Measurements from ENCODE around the gene RIMOC1.
"Not testable (repeated sequence)": the region's sequence is repeated elsewhere in the genome, so short reads cannot be mapped to it uniquely, and the experiment has no call there.

RIMOC1 gene

DNA sequence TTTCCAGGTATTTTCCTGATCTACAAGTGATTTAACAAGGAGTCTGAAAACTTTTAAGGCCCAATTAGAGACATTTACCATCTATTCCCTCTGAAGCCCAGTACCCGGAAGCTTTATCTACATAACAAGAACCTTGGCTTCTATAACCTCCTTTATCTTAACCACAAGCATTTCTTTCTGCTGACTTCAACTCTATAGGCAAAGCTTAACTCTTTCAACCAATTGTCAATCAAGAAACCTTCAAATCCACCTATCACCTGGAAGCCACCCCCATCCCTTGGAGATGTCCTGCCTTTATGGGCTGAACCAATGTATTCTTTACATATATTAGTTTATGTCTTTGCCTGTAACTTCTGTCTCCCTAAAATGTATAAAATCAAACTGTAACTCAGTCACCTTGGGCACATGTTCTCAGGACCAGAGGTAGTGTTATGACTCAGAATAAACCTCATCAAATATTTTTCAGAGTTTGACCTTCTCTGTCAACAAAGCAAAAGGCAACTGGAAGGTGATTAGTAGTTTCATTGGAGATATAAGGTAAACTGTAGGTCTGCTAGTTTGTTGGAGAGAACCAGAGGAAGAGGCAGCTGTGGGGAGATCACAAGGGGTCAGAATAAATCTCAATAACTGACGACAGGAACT lies 13.0 kb upstream of the RIMOC1 start:
- DNase-seq (ENCODE audit: low read depth) = no peak

DNA sequence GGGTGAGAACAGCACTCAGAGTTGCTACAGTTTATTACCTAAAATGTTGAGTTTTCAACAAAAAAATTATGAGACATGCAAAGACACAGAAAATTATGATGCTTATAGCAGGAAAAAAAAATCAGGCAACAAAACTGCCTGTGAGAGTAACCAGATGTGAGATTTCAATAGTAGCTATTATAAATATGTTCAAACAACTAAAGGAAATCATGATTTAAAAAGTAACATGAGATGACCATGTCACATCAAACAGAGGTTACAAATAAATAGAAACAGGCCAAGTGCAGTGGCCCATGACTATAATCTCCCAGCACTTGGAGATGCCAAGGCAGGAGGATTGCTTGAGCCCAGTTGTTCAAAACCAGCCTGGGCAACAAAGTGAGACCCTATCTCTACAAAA lies 12.1 kb upstream of the RIMOC1 start:
- DNase-seq (ENCODE audit: low read depth) = no peak

DNA sequence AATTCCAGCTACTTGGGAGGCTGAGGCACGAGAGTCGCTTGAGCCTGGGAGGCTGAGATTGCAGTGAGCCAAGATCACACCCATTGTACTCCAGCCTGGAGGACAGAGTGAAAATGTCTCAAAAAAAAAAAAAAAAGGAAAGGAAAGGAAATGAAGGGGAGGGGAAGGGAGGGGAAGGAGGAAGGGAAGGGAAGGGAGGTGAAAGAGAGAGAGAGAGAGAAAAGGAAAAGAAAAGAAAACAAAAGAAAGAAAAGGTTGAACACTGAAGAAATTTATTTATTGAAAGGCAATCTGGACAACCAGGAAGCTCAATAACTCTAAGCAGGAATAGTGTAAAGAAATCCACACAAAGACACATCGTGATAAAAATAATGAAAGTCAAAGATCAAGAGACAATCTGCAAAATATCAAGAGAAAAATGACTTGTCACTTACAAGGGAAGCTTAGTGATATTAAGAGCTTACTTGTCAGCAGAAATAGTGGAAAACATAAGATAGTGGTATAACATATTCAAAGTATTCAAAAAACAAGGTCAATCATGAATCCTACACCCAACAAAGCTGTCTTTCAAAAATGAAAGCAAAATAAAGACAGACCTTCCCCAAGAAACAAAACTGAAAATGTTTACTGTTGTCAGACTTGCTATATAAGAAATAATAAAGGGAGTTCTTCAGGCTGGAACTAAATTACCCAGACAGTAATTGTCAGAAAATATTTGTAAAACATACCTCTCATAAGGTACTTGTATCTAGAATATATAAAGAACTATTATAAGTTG lies 10.9 kb upstream of the RIMOC1 start:
- no peak for DNase-seq (ENCODE audit: low read depth)

DNA sequence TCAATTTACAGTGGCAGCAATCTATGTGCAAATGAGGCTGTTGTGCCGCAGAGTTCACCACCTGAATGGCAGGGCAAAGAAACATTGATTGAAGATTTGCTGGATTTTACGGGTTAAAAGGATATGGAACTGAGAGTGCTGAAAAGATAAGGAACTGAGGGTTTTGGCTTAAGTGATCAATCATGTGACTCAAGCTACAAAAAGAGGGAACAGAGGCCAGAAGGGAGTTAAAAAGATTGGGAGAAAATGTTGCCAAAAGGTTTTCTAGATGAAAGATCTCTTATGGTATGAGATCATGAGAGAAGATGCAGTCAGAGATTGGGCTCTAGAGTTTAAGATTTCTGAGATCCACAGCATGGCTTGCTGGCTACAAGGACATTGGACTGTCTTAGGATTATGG lies 7.9 kb upstream of the RIMOC1 start:
- no peak for DNase-seq (ENCODE audit: low read depth)

DNA sequence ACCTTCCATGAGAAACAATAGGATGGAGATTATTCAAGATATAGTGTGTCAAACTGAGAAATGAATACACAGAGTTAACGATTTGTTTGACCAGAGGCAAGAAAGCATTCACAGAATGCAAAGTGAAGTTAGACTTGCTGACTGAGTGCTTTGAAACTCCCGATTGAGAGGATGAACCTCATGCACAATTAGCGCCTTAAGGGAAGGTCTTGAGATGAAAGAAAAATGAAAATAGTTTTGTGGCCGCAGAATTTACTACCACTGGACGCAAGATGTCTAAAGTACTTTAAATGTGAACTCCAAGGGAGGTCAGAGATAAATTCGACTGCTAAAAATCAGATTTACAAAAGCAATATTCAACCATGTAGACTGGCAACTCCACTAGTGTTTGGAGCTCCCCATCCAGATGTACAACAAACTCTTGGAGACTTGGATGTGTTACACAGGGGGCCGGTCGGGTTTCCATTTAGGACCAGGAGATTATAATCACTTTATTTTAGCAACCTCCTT lies 707 bp upstream of the RIMOC1 start:
- DNase-seq (ENCODE audit: low read depth) = no peak

DNA sequence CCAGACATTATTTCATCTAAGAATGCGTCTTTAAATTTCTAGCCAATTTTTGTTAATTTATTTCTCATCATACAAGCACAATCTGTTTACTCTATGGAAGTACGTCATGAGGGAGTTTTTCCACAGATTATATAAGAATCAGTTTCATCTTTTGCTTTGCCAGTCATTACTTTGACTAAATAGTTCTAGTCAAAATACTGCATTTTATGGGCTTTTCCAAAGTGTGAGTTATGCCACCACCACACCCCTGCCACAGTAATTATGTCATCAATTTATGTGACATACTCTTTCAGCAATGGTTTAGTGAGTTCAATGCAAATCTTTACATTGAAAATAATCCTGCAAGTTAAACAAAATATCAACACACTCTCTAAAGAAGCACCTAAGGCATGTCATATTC lies 2.0 kb downstream of the RIMOC1 start:
- DNase-seq (ENCODE audit: low read depth) = no peak

DNA sequence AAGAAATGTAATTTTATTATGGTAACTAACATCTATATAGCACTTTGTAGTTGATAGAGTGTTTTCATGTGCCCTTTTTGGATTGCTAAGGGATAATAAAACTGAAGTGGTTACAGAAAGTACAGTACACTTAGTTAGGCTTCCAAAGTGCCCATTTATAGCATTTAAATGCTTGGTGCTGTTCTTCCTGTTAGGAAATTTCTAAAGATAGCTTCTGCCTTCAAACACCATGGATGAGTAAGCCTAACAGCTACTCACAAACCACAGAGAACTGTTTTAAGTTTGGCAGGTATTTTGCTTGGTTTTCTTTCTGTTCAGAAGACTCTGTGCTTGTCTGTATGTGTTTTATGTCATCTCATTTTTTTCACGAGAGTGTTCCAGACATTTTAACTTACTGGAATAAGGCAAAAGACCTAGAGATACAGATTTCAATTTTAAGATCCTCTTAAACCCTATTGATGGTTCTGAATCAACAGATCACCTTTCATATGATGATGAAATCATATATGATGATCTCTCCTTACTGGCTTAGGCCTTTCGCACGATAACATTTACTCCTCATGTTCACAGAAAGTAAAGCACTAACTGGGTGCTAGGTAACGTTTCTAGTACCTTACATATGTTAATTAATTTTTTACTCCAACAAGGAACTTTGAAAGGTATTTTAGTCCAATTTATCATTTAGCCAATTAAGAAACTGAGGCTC lies 4.4 kb downstream of the RIMOC1 start:
- no peak for DNase-seq (ENCODE audit: low read depth)

DNA sequence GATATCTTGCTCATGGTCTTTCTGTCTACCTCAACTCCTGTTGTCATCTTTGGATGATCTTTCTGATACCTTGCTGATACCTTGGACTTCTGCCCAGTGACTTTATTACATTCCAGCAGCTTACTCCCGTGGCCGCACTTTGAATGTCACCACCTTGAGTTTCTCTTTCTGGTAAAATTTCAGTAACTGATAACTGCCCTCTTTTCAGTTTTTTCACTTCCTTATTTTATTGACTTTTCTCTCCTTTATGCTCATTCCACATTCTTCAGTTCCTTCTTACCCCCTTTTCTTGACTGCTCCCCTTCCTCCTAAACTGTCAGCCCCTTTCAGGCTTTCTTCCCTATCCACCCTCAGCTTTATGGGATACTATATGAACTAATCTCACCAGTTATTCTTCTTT lies 14.0 kb downstream of the RIMOC1 start:
- DNase-seq (ENCODE audit: low read depth) = no peak

DNA sequence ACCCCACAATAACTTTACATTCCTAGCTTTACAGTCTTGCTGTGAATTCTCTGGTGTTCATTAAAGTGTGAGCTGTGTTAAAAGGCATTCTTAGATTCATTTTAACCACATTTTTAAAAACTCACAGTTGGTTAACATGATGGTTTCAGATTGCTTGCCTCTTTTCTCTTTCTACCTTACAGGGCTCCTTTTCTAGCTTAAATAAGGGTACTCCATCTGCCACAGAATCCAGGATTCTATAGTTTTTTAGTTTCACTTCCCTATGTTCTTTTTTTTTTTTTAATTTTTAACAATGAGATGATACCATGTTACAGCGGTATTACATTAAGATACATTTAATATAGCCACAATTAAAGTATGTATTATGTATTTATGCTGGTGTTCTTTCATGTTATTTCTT lies 17.0 kb downstream of the RIMOC1 start:
- DNase-seq (ENCODE audit: low read depth) = no peak

DNA sequence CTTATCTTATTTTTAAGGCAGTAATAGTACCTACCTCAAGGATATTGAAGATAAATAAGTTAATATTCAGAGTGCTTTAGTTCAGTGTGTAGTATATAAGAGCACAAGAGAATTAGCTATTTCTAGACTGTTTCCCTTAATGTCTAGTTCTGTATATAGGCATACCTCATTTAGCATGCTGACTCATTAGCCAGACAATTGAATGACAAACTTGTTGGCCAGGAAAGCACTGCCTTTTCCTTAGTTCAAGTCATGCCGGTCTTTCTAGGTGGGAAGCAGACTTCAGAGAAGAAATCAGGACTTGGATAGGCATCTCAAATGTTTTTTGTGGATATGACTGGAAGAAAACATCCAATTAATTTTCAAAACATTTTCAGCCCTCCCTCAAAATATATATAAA lies 17.7 kb downstream of the RIMOC1 start:
- DNase-seq (ENCODE audit: low read depth) = no peak

DNA sequence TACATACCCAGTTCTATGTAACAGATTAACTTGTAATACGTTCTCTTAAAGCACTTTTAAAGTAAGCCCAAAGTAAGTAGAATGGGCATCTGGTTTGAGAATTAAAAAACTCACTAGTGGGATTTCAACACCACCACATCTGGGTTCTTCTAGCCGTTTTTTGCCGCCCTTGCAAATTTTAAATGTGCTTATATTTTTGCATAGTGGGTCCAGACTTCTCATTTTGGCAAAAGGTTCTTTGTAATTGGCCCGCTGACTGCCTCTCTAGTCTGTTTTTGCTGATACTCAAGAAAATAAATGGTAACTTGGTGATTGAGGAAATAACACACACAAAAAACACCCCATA lies 20.4 kb downstream of the RIMOC1 start:
- DNase-seq (ENCODE audit: low read depth) = no peak

DNA sequence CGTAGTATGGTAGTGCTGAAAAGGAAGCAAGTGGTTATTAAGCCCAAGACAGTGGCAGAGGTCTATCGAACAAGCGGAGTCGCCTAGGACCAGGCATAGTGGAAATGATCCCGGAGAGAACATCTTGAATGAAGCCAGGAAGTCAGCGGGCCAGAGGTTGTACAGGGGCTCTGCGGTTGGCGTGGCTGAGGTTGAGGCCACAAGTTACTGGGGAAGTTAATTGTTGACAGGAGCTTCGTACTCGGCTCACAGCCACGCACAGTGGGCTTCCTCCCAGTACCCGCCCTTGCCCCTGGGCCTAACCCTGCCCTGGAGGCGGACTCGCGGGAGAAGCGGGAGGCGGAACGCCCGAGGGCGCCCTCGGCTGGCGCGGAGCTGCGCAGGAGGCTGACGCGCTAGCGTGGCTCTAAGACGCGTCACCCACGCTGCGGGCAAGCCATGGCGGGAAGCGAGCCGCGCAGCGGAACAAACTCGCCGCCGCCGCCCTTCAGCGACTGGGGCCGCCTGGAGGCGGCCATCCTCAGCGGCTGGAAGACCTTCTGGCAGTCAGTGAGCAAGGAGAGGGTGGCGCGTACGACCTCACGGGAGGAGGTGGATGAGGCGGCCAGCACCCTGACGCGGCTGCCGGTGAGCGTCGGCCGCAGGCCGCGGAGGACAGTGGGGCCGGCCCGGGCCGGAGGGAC lies 20.9 kb downstream of the RIMOC1 start, which contains the start of gene FBXO4:
TSS of gene FBXO4 (plus strand) at position 410 of the 683 bp plus-strand sequence. CDS start at position 439, 29 bp downstream.
- peak; percentile 88 for DNase-seq (ENCODE audit: low read depth)

DNA sequence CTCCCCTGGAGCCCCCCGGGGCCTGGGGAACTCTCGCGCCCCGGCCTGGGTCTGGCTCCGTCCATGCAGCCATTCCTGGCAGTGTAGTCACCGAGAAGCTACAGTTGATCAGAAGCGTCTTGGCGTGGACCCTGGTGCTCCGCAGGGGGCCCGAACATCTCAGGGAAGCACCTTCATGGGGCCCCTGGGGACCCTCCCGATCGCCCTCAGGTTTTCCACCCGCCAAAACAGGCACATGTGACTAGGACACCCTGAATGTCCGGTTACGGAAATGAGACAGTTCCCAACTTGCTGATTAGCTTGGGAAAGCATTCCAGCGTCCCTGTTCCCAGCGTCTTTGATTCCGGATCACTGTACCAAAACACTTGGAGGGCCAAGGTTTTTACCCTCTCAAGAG lies 21.4 kb downstream of the RIMOC1 start:
- DNase-seq (ENCODE audit: low read depth) = peak; percentile 12

DNA sequence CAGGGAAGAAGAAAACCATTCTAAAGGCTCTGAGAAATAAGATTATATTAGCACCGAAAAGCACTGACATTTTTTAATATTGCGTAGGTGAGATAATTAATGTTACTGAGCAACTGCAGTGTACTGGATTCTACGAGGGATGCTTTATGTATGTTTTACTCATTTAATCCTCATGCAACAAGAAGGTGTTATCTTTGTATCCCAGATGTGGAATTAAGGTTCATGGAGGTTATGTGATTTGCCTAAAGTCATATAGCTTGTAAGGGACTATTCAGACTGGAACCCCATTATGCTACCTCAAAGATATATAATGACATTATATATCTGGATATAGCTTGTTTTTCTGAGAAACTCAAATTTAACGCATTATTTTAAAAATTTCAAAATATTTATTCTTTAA lies 23.5 kb downstream of the RIMOC1 start:
- no peak for DNase-seq (ENCODE audit: low read depth)

DNA sequence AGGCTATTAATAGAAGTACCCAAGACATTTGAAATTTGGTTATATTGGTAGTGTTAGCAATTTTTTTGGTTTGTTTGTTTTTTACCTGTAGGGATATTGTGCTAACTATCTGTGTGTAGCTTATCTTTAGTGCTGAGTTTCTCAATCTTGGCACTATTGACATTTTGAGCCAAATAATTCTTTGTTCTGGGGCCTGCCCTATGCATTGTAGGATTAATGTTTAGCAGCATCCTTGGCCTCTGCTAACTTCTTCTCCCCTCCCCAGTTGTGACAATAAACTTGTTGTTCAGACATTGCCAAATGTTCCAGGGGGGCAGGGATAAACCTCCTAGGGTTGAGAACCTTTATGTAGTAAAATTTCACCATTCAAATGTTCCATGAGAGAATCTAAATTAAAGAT lies 24.9 kb downstream of the RIMOC1 start:
- DNase-seq (ENCODE audit: low read depth) = no peak

DNA sequence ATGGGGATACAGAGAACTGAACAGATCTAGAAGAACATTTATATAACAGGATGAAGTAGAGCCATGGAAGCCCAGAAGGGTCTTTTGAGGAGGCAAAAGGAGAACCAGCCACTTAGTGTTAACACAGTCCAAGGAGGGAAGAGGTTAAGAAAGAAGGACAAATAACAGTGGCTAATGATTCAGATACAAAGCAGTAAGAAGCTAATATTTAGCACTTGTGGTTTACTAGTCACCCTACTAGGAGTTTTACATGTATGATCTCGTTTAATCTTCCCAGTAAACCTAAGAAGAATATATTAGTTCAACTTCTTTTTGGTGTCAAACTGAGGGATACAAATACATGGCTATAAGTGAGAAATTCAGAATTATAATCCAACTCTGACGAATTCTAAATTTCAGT lies 28.6 kb downstream of the RIMOC1 start:
- no peak for DNase-seq (ENCODE audit: low read depth)

DNA sequence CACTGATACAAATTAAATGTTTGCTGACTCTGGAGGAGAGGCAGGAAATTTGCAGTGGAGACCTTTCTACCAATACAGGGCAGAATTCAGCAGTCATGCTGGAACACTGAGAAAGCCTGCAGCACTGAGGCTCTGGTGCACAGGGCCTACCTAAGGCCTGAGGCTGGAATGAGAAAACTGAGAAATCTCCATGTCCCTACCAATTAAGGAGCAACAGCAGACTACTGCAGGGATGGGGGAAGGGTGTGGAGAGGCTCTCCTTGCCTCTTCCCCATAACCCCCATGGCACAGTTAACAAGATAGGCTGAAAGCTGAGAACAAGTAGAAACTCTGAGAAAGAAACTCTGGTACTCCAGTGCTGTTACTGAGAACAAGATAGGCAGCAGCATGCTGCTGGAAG lies 31.4 kb downstream of the RIMOC1 start:
- no peak for DNase-seq (ENCODE audit: low read depth)

DNA sequence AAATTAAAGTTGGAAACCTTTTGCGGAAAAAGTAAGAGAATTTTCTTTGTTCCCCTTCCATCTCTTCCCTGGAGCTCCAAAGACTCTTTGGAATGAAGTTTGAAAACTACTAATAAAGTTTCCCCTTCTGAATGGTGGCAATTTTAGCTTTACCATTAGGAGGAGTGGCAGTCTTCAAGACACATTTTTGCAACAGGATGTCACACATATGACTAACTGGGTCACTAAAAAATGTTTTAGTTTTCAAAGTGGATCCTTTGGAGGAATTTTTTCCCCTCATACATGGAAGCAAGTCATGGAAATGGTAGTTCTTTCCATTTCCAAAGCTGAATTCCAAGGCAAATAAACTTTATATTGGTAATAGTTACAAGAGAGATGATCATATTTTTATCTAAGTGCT lies 36.5 kb downstream of the RIMOC1 start:
- no peak for DNase-seq (ENCODE audit: low read depth)

DNA sequence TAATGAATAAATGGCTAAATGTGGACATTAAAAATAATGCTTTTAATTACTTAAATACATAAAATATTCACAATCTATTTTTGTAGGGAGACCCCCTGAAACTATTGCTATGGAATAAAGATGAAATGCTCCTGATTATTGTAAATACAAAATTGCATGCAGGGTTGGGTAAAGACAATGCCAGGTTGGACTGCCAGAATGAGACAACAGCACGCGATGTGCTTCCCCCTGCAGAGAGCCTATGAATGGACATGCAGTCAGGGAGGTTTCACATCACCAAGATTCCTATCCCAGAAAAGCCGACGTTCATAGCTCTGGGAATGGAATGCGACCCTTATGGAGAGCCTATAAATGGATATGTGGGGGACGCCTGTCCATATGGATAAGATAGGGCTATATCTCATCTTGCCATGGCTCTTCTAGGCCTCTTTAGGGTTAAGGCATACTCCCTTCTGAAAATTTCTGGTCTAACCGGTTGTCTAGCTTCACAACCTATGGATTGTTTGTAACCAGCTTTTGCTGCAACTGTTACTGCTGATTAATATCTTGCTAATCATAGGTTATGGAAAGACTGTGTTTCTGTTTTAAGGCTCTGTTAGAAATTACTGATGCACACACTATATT lies 41.3 kb downstream of the RIMOC1 start:
- DNase-seq (ENCODE audit: low read depth) = not testable (repeated sequence)

DNA sequence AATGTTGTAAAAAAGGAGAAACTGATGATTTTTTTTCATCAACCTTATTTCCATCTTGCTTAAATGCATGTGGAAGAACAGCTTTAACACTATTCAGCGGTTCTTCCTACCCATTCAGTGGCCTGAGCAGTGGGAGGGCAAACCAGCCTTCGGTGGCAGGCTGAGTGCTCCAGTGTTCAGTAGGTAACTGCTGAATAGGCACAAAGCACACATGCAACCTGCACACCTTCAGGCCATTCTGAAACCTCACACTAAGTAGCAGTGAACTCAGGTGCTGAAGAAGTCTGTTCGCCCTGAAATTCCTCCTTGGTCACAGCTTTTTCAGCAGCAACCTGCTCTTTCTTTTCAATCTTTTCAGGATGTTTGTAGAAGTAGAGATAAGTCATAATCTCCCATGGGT lies 47.1 kb downstream of the RIMOC1 start:
- no peak for DNase-seq (ENCODE audit: low read depth)

Measured in activated T-cell treated with anti-CD3 and anti-CD28 coated beads for 48 hours (primary cell).